EH (cell line): ENCODE data around the gene TPRG1L.

Experiments
- DNase-seq: peaks from one replicate; pipeline ENCODE4 v3.0.0-alpha.2; 2015; ENCODE audit warnings: low read depth

Gene TPRG1L

GRCh38 chr1:3628445-3628844 is 3.6 kb downstream of the TPRG1L start:
- DNase-seq = no peak

- no peak for DNase-seq
Observed at GRCh38 chr1:3629561-3630160, 4.8 kb downstream of the TPRG1L start.

- no peak for DNase-seq
Observed at GRCh38 chr1:3630161-3630611, 5.4 kb downstream of the TPRG1L start.

- DNase-seq = no peak
Observed at GRCh38 chr1:3630914-3631313, 6.1 kb downstream of the TPRG1L start.

DNA sequence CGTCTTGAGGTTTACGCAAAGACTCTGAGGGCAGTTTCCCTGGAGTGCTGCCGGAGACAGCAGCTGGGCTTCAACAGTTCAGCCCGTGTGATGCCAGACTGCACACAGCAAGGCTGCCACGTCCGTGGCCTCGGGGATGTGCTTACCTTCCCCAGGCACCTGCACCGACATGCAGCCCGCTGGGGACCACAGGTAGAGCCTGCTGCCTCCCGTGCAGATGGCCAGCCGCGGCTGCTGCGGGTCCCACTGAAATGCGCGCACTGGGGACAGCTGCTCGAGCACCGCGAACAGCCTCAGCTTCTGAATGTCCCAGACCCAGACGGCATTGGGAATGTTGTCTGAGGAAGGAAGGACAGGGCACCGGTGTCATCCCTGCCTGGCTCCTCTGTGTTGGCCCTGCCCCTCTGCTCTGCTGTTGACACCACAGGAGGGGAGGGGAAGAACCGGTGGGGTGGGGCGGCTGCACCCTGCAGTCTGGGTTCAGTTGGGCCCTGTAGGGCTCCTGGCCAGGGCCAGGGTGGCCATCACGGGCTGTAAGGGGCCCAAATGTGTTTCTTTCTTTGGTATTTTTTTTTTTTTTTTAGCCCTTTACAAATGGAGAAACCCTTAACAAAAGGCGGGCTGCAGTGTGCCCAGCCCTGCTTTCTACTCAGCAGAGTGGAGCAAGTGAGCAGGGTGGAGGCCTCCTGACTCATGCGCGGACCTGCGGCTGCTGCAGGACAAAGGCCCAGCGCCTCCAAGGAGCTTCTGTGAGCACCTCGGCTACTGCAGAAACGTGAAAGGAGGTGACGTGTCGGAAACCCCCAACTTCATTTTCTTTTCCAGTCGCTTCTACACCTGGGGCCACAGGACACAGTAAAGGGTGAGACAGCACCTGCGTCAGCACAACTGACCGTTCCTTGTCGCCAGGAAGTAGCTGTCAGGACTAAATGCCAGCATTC is 6.8 kb downstream of the TPRG1L start:
- DNase-seq = no peak

DNA sequence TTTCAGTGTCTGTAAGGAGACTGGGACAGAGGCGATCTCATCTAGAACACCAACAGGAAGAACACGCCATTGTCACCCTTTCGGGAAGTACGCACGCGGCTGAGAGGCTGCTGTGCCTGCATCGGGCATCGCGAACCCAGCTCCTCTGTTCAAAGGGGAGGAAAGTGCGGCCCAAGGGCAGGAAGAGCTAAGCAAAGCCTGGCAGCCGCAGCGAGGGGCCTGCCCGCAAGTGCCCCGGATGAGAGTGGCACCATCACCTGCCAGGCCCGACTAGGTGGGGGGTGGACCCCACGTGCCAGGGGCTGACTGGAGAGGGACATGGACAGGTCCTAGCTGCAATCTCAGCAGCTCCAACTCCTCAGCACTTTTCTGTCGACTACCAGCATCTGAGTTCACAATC is 7.5 kb downstream of the TPRG1L start:
- DNase-seq = no peak

DNA sequence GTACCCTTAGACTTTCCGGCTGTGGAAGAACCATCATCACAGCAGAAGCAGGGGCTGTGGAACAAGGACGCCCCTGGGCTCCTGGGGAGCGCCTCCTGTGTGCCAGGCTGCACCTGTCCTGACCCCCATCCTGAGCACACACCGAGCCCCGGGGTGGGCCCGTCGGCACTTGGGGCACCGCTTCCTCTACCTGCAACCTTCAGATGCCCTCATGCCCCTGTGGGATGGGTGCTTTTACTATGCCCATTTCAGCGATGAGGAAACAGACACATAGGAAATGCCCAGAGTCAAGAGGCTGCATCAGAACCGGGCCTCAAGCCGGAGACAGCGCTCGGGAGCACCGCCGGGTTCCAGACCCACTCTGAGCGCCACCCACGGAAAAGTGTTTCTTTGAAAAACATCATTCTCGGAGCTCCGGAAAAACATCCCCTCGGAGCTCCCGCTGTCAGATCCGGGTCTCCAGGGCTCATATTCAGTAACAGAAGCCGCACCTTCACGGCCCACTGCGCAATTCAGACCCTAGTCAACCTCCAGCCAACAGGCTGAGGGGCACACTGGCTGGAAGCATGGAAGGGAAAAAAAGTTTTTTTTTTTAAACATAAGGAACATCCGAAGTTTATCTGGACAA is 8.0 kb downstream of the TPRG1L start:
- no peak for DNase-seq

- no peak for DNase-seq
Observed at GRCh38 chr1:3633344-3634058, 8.7 kb downstream of the TPRG1L start.

- DNase-seq = no peak
Observed at GRCh38 chr1:3634059-3634800, 9.4 kb downstream of the TPRG1L start.

- no peak for DNase-seq
Observed at GRCh38 chr1:3636080-3636479, 11.3 kb downstream of the TPRG1L start.

DNA sequence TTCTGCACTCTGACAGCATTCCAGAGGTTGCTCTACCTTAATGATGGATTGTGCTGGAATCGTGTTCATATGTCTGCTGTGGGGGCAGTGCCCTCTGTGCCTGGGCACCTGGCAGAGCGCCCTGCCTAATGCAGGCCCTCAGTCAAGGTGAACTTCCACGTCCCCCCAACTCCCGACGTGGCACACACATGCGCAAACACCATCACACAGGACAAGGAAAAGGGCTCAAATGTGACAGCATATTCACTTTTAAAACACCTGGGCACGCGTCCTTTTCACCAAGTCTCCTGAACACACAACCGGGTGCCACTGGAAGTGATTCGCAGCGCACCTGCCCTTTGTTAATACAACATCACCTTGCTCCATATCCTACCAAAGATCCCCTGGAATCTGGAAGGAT is 11.7 kb downstream of the TPRG1L start:
- DNase-seq = no peak

DNA sequence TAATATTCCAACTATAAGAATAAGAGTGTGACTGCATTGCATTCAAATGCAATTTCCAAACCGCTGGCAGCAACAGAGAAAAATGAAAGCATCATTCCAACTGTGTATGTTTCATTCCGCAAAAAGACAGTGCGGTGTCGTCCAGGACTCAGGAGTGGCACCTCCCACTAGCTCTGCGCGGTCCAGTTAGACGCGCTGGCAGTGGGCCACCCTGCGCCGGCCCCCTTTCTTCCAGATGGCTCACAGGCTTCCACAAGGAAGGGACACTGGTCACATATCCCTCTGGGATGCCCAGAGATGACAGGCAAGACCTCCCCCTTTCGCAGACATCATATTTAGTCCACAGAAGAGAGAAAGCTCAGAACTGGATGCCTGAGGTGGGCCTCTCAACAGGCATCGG is 13.2 kb downstream of the TPRG1L start:
- DNase-seq = no peak

GRCh38 chr1:3638676-3639075 is 13.9 kb downstream of the TPRG1L start:
- no peak for DNase-seq

GRCh38 chr1:3639397-3639911 is 14.6 kb downstream of the TPRG1L start:
- DNase-seq = no peak

- no peak for DNase-seq
Observed at GRCh38 chr1:3640121-3640837, 15.5 kb downstream of the TPRG1L start.

DNA sequence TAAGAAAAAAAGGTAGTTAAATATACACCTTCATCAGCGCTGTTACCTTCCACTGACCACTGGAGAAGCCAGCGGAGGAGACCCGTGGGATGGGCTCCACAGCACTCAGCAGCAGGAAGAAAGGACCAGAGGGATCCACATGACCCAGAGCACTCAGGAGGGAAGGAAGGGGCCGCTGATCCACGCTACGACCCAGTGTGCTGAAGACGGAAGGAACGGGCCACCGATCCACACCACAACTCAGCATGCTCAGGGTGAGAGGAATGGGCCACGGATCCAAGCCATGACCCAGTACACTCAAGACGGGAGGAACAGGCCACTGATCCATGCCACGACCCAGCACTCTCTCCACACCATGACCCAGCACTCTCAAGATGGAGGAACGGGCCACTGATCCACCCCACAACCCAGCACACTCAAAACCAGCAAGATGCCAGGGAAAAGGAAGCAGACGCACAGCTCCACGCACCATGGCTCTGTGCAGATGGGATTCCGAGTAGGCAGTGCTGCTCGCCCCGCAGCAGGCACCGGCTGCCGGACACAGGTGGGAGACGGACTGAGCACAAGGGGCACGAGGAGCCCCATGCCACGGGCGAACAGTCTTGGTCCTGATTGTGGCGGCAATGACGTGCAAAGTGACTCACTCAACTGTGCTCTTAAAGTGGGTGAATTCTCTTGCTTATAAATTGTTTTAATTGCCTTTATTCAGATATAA is 16.4 kb downstream of the TPRG1L start:
- no peak for DNase-seq

DNA sequence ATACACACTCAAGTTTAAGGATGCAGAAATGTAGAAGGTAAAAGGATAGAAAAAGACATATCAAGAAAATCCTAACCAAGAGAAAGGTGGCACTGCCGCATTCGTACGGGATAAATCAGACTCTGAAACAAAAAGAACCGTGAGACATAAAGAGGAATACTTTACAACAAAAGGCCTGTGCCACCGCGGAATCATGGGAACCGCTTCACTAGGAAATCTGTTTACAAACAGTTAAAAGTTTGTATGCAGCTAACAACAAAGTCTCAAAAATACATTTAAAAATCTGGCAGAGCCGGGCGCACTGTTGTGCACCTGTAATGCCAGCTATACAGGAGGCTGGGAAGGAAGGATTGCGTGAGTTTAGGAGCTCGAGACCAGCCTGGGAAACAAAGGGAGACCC is 17.0 kb downstream of the TPRG1L start:
- DNase-seq = no peak

- DNase-seq = no peak
Observed at GRCh38 chr1:3642919-3643675, 18.3 kb downstream of the TPRG1L start.

GRCh38 chr1:3644273-3644672 is 19.5 kb downstream of the TPRG1L start:
- DNase-seq = no peak
